Stimulated activated CD8-positive, alpha-beta memory T cell treated with anti-CD3 and anti-CD28 coated beads, Interleukin-4, amount 100 ng/mL, for 1 hour (primary cell): Measurements from ENCODE around the gene SPDYE2B.
"Not testable (repeated sequence)": the region's sequence is repeated elsewhere in the genome, so short reads cannot be mapped to it uniquely, and the experiment has no call there.

Experiments used
- DNase-seq, 2 donors: peaks; one replicate each; pipeline ENCODE4 v3.0.0-alpha.2; 2020; ENCODE audit warnings: low read depth in 2 of 2, low spot score in 1 of 2

Gene SPDYE2B

DNA sequence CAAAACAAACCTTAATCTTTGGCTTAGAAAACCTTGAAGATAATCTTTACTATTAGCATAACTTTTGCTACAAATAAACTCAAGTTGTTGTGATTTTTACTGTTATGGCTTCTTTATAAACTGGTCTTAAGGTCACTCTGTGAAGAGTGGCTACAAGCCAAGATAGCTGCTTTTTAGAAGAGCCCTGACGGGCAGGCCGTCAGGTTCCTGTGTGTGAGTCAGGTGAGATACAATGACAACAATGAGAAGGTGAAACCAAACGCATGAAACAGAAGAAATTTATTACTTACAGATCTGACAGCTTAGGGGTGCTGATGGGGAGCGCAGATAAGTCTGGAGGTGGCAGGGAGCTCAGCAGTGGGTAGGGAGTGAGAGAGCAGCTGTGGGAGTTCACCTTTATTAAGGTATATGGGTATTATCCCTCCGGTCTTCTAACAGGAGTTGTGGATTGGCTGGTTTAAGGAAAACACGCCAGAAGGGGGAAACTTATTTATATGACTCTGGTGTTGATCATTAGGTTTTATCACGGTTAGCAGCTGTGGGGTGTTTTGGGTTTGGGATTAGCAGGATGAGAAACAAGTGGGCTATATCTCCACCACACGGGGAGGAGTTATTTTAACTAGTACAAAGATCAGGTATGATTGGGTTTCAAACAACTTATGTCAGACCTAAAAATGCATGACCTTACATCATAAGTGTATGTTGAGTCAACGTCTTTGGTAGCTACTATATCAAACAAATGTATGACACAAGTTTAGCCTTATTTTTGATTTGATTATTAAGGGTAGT, 49.0 kb downstream of the SPDYE2B start:
- DNase-seq = not testable (repeated sequence)
